DMS53 treated with DMSO at 0.1 percent for 48 hours (cell line): ENCODE data around the gene GRIK1.

ENCODE experiments used
- DNase-seq: peaks from one replicate; lab custom pipeline; 2025; ENCODE audit not compliant: unreplicated experiment; lab: John Stamatoyannopoulos, UW

The GRIK1 gene

DNA sequence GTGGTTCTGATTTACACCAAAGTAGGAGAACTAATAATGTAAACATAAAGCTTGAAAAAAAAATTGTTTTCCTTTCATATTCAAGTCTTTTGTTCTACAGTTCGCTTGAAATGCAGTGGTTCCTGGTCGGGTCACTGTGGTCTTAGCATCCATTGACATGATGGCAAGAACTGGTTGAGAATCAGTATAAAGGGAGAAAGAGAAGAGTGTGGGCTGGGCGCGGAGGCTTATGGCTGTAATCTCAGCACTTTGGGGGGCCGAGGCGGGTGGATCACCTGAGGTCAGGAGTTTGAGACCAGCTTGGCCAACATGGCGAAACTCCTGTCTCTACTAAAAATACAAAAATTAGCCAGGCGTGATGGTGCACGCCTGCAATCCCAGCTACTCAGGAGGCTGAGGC is 390.2 kb downstream of the GRIK1 start:
- no peak for DNase-seq

DNA sequence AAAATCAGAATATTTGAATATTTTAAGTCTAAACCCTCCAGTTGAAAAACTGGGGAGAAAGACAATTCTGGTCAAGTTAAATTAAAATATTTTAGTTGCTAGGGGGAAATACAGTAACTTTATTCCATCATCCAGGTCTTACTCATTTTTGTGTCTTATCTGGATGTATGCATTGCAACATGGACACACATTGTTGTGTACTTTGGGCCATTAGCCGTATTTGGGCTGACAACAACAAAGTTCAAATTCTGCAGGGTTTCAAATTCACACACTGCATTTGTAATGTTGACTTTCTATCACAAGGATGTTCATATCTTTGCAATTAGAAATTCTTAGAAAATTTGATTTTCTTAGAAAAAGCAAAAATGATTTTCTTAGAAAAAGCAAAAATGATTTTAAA is 391.8 kb downstream of the GRIK1 start:
- DNase-seq = no peak

DNA sequence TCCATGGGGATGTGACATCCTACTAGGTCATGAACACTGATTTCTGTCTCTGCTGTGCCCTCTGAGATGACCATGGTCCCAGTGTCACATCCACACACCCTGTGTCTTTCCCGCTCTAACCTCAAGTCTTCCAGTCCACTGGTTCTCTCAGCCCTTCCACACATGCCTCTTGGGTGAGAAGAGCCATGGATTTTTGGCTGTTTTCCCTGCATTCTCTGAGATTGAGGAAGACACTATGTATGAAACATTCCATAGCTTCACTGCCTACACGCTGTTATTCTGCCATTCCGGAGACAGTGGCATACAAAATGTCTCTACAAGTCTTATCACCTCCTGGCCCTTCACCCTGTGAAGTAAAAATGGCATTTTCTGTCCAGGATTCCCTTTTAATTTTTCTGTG is 393.7 kb downstream of the GRIK1 start:
- DNase-seq = no peak

DNA sequence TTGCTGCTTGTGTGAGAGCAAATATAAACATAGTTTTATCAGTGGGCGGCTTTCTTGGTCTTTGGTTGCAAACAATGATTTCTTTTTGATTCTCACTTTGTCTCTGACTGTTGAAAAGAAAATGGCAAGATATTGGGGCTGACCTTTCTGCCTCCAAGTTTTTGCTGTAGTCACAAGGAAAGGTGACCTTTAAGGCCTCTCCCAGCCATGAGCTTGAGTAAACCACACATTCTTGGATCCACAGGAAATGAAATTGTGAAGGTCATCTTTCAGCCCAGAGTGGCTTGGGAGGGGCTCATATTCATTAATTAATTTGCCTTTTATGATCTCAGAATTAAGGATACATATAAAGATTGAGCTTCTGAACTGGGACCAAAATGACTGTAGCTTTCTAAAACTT is 399.5 kb downstream of the GRIK1 start:
- no peak for DNase-seq

DNA sequence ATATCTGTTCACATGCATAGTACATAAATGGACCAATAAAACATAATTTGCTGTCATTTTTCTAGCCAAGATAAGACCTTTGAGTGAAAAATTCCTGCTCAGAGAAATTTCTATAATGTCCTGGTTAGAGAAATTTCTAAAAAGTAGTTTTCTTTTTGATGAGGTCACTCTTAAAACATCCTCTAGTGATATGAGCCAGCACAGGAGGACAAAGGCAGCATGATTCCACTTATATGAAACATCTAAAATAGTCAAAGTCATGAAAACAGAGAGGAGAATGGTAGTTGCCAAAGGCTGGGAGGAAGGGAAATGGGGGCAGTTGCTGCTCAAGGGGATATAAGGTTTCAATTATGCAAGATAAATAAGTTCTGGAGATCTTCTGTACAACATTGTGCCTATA is 401.7 kb downstream of the GRIK1 start:
- no peak for DNase-seq

DNA sequence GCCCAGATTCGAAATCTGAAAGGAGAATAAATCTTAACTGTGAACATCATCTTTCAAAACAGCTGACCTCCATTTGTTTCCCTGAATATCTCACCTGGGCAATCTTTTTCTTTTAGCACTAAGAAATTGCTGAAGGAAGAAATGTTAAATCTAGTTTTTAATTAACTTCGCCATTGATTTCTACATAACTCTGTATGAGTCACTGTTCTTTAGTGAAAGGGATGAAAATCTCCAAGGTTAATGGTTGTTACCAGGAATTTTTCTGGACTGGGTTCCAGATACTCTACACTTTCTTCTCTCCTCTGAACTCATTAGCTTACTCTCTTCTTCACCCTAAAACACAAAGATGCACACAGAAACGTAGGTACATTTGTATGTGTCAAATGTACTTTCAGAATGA is 405.3 kb downstream of the GRIK1 start:
- DNase-seq = no peak

DNA sequence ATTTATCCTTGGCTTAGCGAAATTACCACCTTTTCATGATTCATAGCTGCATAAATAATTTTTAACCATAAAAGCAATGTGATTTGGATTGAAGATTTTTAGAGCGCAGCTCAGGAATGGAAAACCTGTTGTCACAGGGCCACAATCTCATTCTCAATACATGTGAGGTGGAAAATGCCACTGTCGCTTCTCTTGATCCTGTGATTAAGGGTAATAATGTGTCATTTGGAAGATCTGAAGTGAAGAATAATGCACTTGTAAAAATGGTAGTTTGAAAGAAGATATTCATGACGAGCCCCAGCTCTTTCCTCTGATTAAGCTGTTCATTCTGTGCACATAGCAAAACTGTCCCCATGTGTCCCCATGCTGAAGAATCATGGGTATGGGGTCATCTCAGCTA is 410.7 kb downstream of the GRIK1 start:
- no peak for DNase-seq

DNA sequence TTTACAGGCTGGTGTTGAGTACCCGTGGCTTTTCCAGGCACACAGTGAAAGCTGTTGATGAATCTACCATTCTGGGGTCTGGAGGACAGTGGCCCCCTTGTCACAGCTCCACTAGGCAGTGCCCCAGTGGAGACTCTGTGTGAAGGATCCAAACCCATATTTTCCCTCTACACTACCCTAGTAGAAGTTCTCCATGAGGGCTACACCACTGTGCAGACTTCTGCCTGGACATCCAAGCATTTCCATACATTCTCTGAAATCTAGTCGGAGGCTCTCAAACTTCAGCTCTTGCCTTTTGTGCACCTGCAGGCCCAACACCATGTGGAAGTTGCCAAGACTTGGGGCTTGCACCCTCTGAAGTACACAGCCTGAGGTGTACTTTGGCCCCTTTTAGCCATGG is 413.3 kb downstream of the GRIK1 start:
- DNase-seq = no peak

DNA sequence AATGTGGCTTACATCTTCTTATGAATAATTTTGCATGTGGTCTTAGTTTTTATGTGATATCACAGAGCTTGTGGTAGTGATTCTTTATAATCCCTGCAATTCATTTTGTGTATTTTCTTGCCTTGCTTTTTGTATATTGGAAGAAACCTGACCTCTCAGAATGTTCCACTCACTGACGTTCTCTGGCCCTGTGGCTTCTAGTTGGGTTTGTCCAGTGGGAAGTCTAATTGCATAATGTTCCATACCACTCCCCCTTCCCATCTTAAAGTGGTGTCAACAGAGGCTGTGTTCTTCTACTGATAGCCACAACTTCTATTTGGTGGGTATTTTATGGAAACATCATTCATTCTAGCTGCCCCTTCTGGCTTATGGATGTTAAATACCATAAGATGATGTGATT is 415.7 kb downstream of the GRIK1 start:
- no peak for DNase-seq

DNA sequence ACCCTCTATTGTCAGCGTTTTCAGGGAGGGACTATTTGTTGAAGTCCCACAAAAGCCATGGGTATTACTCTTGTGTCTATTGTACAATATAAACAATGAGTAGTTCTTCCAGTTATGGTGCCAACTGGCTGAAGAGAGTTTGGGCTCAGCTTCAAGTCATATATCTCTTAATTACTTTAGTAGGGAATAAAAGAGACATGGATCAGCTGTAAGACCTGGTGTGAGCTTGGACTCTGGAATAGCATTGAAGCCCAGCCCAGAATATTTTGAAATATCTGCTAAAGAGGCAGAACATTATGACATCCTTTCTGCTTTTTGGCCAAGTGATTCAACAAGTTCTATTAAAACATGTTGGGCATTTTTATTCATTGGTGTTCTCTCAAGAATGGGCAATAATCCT is 416.1 kb downstream of the GRIK1 start:
- DNase-seq = no peak

DNA sequence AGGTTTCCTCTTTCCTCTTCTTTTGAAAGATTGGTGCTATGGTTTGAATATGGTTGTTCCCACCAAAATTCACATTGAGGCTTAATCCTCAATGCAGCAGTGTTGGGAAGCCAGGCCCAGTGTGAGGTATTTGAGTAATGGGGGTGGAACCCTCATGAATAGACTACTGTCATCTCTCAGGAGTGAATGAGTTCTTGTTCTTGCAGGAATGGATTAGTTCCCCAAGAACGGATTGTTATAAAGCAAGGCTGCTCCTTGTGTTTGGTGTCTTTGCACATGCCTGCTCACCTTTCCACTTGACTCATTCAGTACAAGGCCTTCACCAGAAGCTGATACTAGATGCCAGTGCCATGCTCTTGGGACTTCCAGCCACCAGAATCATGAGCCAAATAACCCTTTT is 417.9 kb downstream of the GRIK1 start:
- no peak for DNase-seq

DNA sequence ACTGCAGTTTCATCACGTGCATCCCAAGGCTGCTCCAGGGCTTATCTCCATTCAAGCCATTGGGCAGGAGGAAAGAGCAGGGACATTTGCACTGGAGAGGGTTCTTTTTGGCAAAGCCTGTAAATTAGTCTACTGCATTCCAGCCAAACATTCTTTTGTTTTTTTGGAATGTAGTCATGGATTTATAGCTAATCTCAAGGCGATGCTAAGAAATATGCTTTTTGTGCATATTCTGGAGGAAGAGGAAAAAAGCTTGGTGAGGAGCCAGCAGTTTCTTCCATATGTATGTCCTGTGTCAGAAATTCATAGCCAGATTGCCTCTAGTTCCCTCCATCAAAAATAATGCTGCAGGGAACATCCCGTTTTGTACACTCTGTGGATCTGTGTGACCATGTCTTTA is 419.6 kb downstream of the GRIK1 start:
- no peak for DNase-seq

DNA sequence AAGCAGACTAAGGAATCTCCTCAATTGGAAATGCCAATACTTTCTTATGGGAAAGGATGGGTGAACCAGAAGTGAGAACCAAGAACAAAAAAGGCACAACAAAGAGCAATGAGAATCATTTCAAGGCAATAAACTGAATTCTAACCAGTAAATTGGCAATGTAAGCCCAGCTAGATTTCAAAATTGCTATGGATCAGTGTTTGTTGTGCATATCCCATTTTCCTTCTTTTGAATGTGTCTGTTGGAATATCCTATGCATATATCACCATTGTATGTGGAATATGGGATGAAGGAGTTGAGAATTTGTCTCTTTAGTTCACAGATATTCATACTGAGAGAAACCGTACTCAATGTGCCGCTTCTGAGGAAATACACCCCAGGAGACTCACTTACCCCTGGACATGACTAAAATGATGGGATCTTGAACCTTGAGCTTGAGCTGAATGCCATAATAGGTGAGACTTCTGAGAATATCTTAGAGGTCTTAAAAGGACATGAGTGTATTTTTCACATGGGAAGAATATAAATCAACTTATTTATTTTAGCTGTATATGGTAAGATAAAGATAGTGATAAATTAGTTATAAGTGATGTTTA is 425.0 kb downstream of the GRIK1 start:
- no peak for DNase-seq

DNA sequence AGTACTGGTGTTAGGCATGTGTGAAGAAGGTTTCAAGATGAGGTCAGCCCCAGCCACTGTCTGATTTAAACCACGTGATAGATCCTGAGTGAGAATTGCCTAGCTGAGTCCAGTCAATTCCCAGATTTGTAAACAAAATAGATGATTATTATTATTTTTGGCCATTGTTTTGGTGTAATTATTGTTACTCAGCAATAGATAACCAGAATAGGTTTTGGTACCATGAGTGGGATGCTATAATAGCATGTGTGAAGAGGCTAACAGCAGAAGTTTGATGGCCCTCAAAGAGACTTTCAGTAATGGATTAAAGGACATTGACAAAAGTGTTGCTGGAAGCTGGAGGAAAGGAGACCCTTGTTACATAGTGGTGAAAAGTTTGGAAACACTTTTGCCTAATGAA is 426.3 kb downstream of the GRIK1 start:
- no peak for DNase-seq

DNA sequence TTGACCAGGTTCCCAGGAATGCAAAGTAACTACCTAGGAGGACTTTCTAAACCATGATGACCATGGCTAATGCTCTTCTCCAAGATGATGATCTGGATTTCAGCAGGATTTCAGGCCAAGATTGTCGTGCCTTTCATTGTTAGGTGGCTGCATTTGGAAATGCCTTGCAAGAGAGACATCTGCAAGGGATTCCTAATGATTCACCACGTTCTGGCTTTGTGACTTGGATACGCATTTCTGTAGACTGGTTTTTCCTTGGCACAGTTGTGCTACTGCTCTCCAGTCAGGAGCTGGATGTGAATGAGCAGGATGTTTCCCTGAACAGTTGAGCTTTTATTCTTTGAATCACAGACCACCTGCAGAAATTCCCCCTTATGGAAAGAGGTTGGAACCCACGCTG is 428.7 kb downstream of the GRIK1 start:
- no peak for DNase-seq

DNA sequence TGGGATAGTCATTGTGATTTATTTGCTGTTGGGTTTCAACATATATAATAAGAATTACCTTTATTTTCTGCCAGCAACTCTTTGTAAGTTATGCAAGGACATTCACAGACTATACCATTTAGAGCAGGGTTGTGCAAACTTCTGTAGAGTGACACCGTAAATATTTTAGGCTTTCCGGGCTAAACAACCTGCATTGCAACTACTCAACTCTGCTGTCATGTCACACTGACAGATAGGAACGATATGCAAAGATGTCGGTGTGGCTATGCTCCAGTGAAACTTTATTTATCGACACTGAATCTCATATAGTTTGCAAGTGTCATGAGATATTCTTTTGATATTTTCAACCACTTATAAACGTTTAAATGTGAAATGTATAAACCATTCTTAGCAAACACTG is 430.7 kb downstream of the GRIK1 start:
- DNase-seq = no peak

DNA sequence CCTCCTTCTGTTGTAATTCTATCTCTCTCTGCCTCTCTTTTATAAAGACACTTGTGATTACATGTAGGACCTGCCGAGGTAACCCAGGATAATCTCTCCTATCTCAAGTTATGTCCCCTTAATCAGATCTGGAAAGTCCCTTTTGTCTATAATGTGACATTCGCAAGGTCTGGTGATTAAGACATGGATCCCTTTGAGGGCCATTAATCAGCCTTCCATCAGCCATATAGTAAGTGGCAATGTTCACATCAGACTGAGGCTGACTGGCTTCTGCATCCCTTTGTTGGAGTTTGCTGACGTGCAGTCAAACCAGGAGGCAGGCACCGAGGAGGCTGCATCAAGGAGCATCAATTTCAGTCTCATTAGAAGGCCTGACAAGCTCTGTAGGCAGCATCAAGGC is 431.5 kb downstream of the GRIK1 start:
- DNase-seq = no peak

DNA sequence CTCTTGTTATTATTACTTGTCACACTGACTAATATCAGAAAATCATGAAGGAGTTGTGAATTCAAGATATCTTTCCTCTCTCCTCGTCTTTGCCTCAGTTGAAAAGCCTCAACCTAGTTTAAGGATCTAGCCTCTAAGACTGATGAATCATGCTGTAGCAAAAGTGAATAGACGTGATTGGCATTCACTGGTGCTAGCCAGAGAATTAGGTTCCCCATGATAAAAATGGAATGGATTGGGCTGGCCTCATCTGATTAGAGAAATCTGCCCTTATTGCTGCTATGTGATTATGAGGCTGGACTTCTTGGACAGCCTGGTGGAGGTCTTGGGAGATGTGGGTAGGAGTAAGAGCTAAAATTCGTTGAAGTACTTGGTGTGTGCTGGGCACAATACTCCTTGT is 432.8 kb downstream of the GRIK1 start:
- no peak for DNase-seq

DNA sequence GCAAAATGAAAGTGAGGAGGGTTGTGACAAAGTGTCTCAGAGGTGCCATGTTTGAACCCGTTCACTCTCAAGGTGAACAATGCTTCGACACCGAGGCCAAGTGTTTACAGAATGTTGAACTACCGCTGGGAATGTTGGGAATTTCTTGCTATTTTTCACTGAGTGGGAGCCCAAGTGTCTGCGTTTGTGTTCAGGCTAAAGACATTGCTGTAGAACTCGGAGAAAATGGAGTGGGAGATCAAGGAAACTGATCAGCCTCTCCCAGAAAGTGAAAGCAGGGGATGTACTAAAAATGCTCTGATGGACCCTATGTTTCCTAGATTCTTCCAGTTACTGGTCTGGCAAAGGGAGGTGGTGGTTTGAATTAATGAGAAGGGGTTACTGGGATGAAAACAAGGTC is 433.6 kb downstream of the GRIK1 start:
- DNase-seq = no peak

DNA sequence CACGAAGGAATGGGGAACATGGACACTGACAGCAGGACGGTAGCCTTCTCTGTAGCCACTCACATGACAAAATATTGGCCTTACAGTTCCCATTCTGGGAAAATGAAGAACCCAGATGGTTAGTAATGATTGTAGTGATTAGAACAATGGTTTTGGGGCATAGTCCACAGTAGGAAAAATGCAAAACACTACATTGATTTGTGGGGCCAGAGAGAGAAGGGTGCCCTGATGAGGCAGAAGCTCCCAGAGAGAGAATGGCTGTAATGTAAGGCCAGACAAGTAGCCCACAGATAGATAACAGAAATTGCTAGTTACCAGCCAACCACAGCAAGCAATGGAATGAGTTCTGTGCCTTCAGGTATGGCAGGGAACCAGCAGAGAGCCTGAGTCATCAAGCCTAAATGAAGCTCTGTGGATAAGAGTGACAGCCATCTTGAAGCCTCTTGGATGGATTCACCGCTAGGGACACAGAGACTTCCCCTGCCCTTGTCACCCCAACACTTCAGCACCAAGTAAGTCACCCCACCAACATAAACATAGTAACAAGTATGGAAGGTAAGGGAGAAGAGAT is 435.0 kb downstream of the GRIK1 start:
- DNase-seq = no peak

DNA sequence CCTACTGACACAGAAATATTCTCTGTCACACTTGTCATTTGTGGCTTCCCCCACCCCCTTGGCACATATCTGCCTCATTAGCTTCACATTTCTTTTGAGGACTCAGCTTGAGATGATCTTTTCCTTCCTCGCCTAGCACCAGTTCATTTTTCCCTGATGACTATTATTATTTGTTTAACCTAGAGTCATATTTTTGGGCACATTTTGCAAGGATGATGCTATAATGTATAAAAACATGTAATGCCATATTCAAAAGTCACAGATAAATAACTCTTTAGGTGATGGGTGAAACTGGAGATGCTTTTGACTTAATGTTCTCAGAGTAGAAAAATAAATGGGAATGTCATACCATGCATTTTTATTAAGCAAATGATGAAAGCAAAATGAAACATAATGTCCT is 438.3 kb downstream of the GRIK1 start:
- no peak for DNase-seq

DNA sequence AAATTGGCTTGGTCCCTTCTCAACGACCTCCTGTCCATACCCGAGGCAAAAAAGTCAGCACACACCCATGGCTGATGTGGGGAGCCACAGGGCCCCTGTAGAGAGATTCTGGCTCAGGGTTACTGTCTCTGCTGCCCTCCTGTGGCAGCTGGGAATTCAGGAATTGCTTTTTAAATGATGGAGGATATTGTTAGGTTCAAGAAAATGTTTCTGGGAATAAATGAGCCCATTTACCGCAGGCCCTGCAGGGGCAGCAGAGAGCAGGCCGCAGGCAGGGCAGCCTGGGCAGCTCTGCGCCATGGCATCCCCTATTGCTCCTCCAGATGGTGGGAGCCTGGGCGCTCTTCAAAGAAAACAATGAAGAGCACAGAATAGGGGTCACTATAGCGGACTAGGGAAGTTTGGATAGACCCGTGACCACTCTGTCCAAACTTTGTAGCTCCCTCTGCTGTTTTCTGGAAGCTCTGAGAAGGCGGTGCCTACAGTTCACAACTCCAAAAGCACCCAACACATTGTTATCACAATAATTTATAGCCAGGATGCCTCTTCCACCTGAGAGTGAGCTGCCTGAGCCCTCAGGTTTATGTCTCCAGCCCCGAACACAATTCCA is 440.0 kb downstream of the GRIK1 start:
- DNase-seq = no peak

DNA sequence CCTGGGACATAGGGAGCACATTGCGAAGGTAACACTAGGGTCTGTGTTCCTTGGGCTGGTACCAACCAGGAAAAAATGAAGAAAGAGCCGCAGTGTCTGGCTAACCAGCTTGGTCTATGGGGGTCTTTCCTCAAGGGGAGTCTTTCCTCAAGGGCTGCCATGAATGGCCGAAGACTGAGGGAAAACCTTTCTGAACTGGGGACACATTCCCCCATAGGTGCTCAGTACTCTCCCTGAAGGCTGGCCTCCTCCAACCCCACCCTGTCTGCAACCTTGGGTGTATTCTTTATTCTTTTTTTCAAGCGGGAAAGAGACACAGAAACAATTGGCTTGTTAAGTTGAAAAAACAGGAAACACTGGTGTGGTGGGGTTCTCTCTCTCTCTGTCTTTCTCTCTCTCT is 440.6 kb downstream of the GRIK1 start:
- DNase-seq = no peak
